Gastroesophageal sphincter (tissue), 4 donors: ENCODE measurements around the gene PPIH. TPM values are rescaled to one million over a fixed set of nuclear protein-coding genes. Genes with fewer than 3 reads are reported as not detected.
"Not testable (repeated sequence)": the region's sequence is repeated elsewhere in the genome, so short reads cannot be mapped to it uniquely, and the experiment has no call there.

Experiments
- ATAC-seq: fragments of 150-250 bp; one replicate; pipeline ENCODE4 v1.9.1; 2016; ENCODE audit warnings: mild to moderate bottlenecking, moderate library complexity
- H3K27ac ChIP-seq, 4 donors: fragments of 200-600 bp; sonication (generic) in 3 of 4; 1 replicate in 3 of 4; 2 replicates in 1 of 4; pipeline ENCODE4 v1.5.1; 2016 to 2019
- H3K27me3 ChIP-seq: fragments of 200-600 bp; sonication (generic); one replicate; pipeline ENCODE4 v1.5.1; 2019
- H3K36me3 ChIP-seq, 2 donors: fragments of 200-600 bp; sonication (generic); one replicate each; pipeline ENCODE4 v1.5.1; 2019; ENCODE audit warnings: control low read depth in 1 of 2
- H3K4me1 ChIP-seq, 3 donors: fragments of 200-600 bp; sonication (generic); 1 replicate in 2 of 3; 2 replicates in 1 of 3; pipeline ENCODE4 v1.5.1; 2016 to 2019; ENCODE audit warnings: control low read depth in 2 of 3
- H3K4me3 ChIP-seq, 2 donors: fragments of 200-600 bp; sonication (generic); one replicate each; pipeline ENCODE4 v1.5.1; 2019; ENCODE audit warnings: mild to moderate bottlenecking in 1 of 2, moderate library complexity in 1 of 2
- H3K9me3 ChIP-seq, 3 donors: fragments of 200-600 bp; sonication (generic); one replicate each; pipeline ENCODE4 v1.5.1; 2017 to 2019; ENCODE audit warnings: control low read depth in 2 of 3
- EP300 ChIP-seq: sonication (generic); formaldehyde crosslinking; IDR thresholded peaks from one replicate; pipeline ENCODE4 v1.6.1; 2017; ENCODE audit warnings: antibody characterized with exemption, mild to moderate bottlenecking
- POLR2A ChIP-seq, 2 donors: fragments of 450-650 bp; IDR thresholded peaks; one replicate each; pipeline ENCODE4 v1.6.1; 2017; ENCODE audit warnings: antibody characterized with exemption in 2 of 2, mild to moderate bottlenecking in 2 of 2, moderate library complexity in 1 of 2
- POLR2AphosphoS5 ChIP-seq: sonication (generic); formaldehyde crosslinking; IDR thresholded peaks from one replicate; pipeline ENCODE4 v1.6.1; 2017; ENCODE audit warnings: antibody characterized with exemption
- WGBS, 2 donors: methylation state at CpG; one replicate each; pipeline ENCODE4 v1.1.5; 2018; ENCODE audit warnings: low coverage in 1 of 2; 5-methylcytosine and 5-hydroxymethylcytosine counted together
- total RNA-seq, 4 donors: library from RNA; depleted of rRNA; stranded (reverse); fragments of >200 nt; gene quantifications; one replicate each; pipeline ENCODE4 v1.1.0, GENCODE V29; 2016
- TF ChIP-seq, protein P1 (sequence below), 4 experiments: fragments of 200-600 bp in 2 of 4; fragments of 450-650 bp in 2 of 4; sonication (generic) in 1 of 4; IDR thresholded peaks; one replicate each; pipeline ENCODE4 v1.5.1; 2017 to 2019; ENCODE audit warnings: antibody characterized with exemption in 4 of 4, mild to moderate bottlenecking in 2 of 4, moderate library complexity in 2 of 4

PPIH gene
- total RNA-seq, 4 donors from 2014 or later = 15.0 to 33.3 (median 21.0) TPM

GRCh38 chr1:42700006-42700405 lies 41.8 kb downstream of the PPIH start:
- Histone ChIP-seq H3K9me3 (no peaks in the 10 kb centered on the region), H3K4me3 (no peak overlapping the region), H3K27ac (no peak overlapping the region), H3K27me3 (no peaks in the 10 kb centered on the region), H3K36me3 (peaks cover 7 to 98% of the 10 kb centered on the region in 2 donors), H3K4me1 (peaks cover 0 to 3% (median 0%) of the 10 kb centered on the region in 3 donors)
- ATAC-seq = no peak
- no peak for TF ChIP-seq EP300
- TF ChIP-seq POLR2A (IDR thresholded peaks at IDR 0.05) = no peak
- TF ChIP-seq, protein P1, sequence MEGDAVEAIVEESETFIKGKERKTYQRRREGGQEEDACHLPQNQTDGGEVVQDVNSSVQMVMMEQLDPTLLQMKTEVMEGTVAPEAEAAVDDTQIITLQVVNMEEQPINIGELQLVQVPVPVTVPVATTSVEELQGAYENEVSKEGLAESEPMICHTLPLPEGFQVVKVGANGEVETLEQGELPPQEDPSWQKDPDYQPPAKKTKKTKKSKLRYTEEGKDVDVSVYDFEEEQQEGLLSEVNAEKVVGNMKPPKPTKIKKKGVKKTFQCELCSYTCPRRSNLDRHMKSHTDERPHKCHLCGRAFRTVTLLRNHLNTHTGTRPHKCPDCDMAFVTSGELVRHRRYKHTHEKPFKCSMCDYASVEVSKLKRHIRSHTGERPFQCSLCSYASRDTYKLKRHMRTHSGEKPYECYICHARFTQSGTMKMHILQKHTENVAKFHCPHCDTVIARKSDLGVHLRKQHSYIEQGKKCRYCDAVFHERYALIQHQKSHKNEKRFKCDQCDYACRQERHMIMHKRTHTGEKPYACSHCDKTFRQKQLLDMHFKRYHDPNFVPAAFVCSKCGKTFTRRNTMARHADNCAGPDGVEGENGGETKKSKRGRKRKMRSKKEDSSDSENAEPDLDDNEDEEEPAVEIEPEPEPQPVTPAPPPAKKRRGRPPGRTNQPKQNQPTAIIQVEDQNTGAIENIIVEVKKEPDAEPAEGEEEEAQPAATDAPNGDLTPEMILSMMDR (IDR thresholded peaks at IDR 0.05) = no peak
- TF ChIP-seq POLR2AphosphoS5 = no peak

DNA sequence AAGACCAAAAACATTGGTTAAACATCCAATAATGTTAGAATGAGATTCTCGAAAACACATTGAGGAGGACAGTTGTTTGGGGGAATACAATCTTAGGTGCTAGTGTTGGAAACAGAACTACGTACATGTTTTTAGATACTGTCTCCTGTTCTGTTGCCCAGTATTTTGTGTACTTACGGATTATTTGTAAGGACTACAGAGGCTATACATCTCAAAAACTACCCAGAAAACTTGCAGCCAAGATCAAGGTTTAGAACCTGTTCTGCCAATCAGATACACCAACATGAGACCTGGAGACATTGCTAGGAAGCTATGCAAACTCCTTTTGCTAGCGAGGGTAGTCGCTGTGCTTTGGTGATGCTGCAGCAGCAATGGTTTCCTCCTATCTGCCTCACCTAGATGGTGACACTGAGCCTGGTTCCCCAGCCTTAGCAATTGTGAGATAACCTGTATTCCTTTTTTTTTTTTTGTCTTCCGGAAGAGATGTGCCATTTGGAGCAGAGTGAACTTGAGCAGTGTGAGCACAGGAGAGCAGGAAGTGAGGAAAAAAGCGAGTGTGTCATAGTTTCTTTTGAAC lies 45.8 kb downstream of the PPIH start:
- H3K27me3 ChIP-seq = no peaks in the 10 kb centered on the region
- H3K4me3 ChIP-seq = no peak overlapping the region
- TF ChIP-seq EP300 (no peak), POLR2A (IDR thresholded peaks at IDR 0.05) (no peak), POLR2AphosphoS5 (no peak)
- TF ChIP-seq, protein P1 (IDR thresholded peaks at IDR 0.05) = no peak
- ATAC-seq = no peak
- no peak overlapping the region for H3K27ac ChIP-seq
- no peaks in the 10 kb centered on the region for H3K4me1 ChIP-seq
- H3K9me3 ChIP-seq = no peaks in the 10 kb centered on the region
- WGBS, 2 donors = 84 to 100% methylated on average over 4 to 6 of the region's 7 CpGs
- peaks cover 4 to 99% of the 10 kb centered on the region in 2 donors for H3K36me3 ChIP-seq

- ATAC-seq, H3K27ac ChIP-seq, H3K4me3 ChIP-seq, H3K27me3 ChIP-seq, H3K4me1 ChIP-seq: not testable (repeated sequence)
- WGBS, 2 donors = 97% methylated on average over 3 of the region's 3 CpGs; no CpG with 5 or more reads in 1 of the 2 donors
- Histone ChIP-seq H3K36me3 (peaks cover 0 to 61% of the 10 kb centered on the region in 2 donors), H3K9me3 (peaks cover 0 to 13% (median 0%) of the 10 kb centered on the region in 3 donors)
Measured at GRCh38 chr1:42712808-42713207, 54.6 kb downstream of the PPIH start.

DNA sequence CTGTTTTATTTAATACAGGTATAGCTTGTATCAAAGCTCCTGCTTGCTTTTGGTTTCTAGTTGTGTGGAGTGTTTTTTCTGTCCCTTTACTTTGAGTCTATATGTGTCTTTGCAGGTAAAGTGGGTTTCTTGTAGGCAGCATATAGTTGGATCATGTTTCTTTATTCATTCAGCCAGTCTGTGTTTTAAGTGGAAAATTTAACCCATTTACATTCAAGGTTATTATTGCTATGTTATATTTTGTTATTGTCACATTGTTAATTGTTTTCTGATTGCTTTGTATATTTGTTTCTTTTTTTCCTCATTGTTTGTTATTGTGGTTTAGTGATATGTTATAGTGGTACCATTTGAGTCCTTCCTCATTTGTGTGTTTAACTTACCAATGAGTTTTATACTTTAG lies 55.1 kb downstream of the PPIH start:
- TF ChIP-seq POLR2A (IDR thresholded peaks at IDR 0.05) (no peak), POLR2AphosphoS5 (no peak), EP300 (no peak)
- TF ChIP-seq, protein P1 (IDR thresholded peaks at IDR 0.05) = no peak
- Histone ChIP-seq H3K4me3 (no peak overlapping the region), H3K27ac (no peak overlapping the region), H3K27me3 (no peaks in the 10 kb centered on the region), H3K4me1 (no peaks in the 10 kb centered on the region), H3K9me3 (peaks cover 0 to 13% (median 0%) of the 10 kb centered on the region in 3 donors), H3K36me3 (peaks cover 0 to 61% of the 10 kb centered on the region in 2 donors)
- no peak for ATAC-seq

- ATAC-seq, H3K27ac ChIP-seq: not testable (repeated sequence)
- H3K36me3 ChIP-seq = peaks cover 0 to 54% of the 10 kb centered on the region in 2 donors
Measured at GRCh38 chr1:42714441-42714840, 56.2 kb downstream of the PPIH start.

GRCh38 chr1:42720868-42721267 lies 62.6 kb downstream of the PPIH start:
- no peaks in the 10 kb centered on the region for H3K4me1 ChIP-seq
- ATAC-seq = no peak
- no peak overlapping the region for H3K27ac ChIP-seq
- H3K36me3 ChIP-seq = peaks cover 0 to 10% of the 10 kb centered on the region in 2 donors
- H3K27me3 ChIP-seq = no peaks in the 10 kb centered on the region
- no peak for TF ChIP-seq POLR2A (IDR thresholded peaks at IDR 0.05)
- TF ChIP-seq POLR2AphosphoS5 = no peak
- TF ChIP-seq, protein P1 (IDR thresholded peaks at IDR 0.05) = no peak
- no peak for TF ChIP-seq EP300
- WGBS, 2 donors = no CpG with 5 or more reads among the region's 1 CpG
- H3K4me3 ChIP-seq = no peak overlapping the region
- H3K9me3 ChIP-seq = no peaks in the 10 kb centered on the region

More at GRCh38 chr1:42714441-42714840, 56.2 kb downstream of the PPIH start:
- not testable (repeated sequence) for H3K4me3 ChIP-seq, H3K27me3 ChIP-seq, H3K4me1 ChIP-seq
- peaks cover 0 to 13% (median 0%) of the 10 kb centered on the region in 3 donors for H3K9me3 ChIP-seq
